SKM-1 treated with dmso at 0.1 percent for 144 hours (cell line): ENCODE measurements around the gene B4GALT2.
A peak's percentile ranks its signal among the peaks of the same experiment; 100 is the strongest.

Experiments
- DNase-seq: peaks from one replicate; lab custom pipeline; 2025; ENCODE audit not compliant: unreplicated experiment; lab: John Stamatoyannopoulos, UW

Gene B4GALT2

DNA sequence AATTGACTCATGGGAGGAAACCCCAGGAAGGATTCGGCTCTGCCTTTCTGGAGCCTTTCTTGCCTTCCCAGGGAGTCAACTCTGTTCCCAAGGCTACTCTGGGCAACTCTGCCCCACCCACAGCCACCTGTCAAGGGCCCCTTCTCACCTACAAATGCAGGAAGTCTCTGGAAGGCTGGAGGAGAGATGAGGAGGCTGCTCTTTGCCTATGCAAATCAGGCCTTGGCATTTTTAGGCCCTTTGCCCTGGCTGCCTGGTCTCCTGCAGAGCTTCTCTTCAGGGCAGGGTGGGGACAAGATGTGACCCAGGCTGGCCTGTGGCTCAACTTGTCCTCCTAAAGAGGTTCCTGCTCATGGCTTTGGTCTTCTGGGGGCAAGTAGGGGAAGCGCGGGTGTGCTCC lies 46.8 kb downstream of the B4GALT2 start:
- no peak for DNase-seq

DNA sequence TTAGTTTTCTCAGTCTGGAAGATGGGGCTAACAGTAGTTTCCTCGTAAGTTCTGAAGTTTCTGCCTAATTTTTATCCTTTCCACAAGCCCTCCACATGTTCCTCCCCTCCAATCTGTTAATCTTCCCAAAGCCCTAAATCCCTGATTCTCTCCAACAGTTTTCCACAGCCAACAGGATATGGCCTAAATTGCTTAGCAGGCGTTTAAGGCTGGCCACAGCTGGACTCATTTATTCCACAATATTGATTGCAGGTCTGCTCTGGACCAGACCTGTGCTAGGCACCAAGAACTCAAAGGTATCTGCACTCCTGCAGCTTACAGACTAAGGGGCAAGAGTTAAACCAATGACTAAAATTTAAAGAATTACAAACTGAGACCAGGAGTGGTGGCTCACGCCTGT lies 48.3 kb downstream of the B4GALT2 start:
- no peak for DNase-seq

DNA sequence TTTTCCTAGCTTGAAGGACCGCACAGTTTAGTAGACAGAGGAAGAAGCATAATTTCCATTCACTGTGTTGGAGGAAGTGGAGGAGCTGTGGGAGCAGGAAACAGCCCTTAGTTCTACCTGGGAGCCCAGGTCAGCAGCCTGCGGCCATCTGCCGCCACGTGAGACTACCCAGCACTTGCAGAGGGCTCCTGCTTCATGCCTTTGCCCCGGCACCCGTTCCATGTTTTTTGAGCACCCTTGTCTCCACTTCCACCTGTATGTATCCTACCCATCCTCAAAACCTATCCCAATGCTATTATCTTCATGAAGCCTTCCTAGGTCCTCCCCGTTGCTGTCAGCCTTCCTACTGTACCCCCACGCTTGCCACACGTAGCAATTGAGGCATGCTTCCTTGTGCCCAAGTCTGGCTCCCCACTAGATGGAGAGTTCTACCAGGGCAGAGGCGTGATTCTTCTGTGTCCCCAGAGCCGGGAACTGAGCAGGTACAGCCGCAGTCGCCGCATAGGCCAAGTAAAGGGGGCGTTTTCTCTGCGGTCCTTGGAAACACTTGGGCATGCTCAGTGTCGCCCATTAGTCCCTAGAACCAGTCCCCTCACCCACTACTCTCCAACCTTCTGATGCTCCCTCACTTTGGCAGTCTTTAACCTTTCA lies 50.4 kb downstream of the B4GALT2 start:
- no peak for DNase-seq

DNA sequence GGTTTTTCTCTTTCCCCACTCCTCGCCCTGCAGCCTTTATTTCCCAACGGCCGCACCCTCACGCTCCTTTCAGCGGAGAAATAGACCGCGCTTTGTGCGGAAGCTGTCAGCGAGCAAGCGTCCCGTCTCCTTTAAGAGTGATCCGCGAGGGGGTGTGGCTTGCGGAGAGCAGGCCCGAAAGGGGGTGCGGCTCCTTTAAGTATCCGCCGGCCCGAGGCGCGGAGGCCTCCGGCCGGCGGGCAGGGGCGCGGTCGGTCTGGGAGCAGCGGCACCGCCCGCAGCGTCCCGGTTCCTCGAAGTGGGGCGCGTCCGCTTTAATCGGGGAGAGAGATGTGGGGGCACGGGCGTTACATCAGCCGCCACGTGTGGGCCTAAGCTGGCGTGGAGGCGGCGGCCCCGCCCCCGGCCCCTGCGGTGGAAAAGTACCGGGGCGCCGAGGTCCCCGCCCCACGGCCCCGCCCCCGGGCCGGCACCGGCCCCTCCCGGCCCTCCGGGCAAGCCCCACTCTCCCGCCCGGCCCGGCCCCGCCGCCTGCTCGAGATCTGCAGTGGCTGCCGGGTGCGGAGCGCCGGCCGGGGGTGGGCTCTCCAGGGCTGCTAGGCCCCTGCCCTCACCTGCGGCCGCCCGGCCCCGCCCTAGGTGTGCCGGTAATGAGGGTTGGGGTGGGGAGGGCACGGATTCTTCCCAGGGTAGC lies 51.0 kb downstream of the B4GALT2 start:
- DNase-seq = peak; percentile 86

DNA sequence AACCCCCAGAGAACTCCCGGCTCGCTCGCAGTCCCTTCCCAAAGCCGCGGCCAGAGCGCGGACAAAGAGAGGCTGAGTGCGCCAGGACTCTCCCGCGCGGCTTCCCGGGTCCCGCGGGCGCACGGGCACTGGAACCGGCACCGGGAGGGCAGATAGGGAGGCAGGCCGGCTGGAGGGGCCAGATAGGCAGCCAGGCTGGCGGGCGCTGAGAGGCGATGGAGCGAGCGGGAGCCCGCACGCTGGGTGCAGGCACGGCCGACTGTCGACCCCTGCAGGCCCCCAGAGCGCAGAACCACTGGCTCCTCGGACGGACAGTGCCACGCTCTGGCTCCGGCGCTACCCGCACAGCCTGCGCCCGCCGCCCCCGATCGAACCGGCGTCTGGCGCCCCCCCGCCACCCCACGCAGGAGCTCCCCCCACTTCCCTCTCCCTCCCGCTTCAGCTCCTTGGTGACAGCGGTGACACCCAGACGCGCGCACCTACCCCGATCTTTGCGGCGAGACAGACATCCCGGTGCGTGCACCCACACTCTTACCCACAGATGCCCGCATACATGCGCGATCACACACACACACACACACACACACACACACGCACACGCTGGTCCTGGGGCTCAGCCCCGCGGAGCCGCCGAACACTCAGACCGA lies 51.7 kb downstream of the B4GALT2 start:
- peak; percentile 9 for DNase-seq

DNA sequence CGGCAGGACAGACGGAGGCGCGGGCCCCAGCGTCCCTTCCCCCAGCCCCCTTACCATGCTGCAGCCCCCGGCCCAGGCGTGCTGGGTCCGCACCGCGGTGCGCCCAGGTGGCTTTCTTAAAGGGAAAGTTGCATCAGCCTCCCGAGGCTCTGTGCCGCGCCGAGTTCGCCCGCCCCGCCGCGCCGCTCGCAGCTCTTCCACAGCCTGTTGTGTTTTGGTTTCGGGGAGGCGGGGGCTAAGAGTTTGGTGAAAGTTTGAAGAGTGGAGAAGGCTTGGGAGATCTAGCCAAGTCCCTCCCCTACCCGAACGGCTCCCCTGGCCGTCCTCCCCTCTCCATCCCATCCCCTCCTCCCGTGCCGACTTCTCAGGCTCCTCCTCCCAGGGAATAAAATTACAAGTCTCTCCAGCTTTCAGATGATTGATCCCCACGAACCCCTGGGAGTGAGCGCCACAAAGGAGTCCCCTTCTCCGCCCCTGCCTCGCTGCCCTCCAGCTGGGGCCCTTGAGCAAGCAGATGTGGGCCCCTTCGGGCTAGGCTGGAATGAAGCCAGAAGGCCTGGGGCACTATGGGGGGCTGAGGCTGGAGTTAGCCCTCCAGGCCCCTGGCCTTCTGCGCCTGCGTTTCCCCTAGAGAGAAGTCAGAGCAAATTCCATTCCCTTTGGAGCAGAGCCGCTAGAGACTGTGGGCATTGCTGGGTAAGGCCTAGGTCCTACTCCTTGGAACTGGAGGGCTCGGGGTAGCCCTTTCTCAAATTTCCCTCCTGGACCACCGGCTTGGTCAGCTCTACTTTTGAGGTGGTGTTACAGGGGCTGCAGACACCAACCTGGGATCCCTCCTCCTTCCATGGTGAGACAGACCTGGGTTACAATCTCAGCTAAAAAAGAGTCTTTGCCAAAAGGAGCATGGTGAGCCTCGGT lies 52.5 kb downstream of the B4GALT2 start, which contains the start of gene SLC6A9:
TSS of gene SLC6A9 (minus strand) at position 211 of the 918 bp plus-strand sequence. CDS start 7,185 bp downstream, outside the sequence.
- DNase-seq = no peak

DNA sequence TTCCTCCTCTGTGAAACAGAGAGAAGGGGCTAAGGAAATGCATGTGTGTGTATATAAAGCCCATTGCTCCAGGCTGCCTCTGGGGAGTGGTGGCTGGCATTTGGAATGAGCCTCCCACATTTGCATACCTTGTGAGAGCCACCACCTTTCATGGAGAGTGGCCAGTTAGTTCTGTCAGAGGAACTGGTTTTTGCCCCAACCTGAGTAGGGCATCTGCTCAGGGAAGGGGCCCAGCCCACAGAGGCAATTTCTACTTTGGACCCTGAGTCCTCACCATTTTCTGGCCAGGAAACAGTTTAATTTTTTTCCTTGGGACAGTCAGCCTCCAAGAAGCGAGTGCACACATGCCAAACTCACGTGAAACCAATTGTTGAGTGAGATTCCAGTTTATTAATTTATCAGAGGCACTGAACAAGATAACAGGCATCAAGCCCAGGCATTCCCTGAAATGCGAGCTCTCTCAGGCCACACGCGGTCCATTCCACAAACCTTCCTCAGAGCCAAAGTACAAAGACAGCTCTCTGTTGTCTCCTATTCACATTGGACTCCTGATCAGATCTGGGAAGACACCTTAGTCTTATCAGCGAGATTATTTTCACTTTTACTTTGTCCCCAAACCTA lies 53.3 kb downstream of the B4GALT2 start:
- no peak for DNase-seq

DNA sequence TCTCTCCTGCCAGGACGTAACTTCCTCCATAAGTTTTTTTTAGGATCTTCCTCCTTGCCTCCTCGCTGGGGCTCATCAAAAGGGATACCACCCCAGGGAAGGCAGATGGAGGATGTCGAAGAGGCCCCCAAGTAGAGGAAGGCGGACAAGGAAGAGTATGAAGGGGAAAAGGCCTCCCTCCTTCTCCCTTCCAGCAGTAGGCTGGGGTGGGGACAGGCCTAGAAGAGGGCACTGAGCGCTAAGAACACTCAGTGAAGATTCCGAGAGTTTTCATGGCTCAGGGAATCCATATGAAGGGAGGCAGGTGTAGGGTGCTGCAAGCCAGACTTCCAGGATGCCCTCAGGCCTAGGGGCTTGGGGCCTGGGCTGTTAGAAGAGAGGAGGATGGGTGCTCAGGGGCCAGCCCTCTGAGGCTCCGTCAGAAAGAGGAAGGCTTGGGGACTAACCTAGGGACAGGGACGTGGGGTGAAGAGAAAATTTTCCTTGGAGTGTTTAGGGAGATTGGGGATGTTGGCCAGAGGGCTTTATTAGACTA lies 54.1 kb downstream of the B4GALT2 start:
- no peak for DNase-seq

DNA sequence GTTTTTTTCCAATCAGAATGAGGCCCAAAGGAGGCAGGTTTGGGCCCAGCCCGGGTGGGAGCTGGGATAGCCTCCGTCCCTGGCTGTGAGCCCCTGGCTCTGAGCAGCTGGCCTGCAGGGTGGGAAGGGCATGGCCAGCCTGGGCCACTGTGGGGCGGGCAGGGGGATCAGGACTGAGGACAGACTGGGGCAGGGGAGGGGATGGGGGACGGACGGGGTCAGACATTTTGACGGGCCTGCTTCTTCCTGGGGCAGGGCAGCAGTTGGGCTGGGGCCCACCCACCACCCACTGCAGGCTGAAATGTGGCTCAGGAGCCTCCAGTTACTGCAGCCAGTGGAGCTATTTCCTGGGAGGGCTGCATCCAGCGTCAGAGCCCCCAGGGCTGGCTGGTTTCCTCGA lies 54.7 kb downstream of the B4GALT2 start:
- no peak for DNase-seq

DNA sequence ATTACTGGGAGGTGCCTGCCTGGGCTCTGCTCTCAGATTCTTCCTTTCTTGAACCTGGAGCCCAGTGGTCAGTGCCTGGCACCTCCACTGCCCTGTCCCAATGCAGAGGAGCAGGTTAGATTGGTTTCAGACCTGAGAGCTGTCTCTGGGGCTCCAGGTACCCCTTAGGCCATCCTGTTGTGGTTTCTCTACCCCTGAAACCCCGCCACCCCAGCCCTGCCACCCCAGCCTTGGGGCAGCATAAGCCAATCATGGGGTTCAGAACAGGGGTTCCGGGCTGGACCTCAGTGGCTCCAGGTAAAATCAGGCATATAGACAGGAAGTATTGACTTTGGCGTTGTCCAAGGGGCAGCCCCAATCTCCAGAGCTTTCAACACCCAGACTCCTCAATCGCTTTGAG lies 55.4 kb downstream of the B4GALT2 start:
- no peak for DNase-seq

DNA sequence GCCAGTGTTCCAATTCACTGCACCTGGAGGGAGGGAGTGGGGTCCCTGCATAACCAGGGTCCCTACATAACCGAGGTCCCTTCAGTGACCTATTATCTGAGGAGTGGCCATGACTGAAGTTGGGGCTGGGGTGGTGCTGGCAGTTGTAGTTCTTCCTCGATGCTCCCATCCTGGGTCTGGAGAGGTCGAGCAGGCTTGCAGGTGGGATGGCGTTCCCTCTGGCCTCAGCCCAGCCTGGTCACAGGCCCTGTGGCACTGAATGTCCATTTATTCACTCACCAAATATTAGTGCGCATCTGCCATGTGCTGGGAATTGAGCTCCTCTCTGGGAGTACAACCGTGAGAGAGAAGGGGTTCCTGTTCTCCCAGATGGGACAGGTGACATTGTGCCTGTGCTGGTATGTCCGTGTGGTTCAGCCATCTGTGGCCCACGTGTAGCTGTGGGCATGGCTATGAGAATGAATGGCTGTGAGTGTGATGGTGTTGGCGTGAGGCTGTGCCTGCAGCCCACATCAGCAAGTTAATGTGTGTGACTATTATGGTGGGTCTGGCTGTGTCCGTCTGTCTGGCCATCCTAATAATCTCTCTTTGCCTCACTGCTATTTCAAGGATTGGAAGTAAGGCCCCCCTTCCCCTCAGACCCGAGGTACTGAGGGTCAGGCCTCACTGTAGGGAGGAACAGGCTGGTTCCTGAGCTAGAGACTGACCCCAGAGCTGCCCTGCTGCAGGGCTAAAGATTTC lies 56.1 kb downstream of the B4GALT2 start:
- no peak for DNase-seq

DNA sequence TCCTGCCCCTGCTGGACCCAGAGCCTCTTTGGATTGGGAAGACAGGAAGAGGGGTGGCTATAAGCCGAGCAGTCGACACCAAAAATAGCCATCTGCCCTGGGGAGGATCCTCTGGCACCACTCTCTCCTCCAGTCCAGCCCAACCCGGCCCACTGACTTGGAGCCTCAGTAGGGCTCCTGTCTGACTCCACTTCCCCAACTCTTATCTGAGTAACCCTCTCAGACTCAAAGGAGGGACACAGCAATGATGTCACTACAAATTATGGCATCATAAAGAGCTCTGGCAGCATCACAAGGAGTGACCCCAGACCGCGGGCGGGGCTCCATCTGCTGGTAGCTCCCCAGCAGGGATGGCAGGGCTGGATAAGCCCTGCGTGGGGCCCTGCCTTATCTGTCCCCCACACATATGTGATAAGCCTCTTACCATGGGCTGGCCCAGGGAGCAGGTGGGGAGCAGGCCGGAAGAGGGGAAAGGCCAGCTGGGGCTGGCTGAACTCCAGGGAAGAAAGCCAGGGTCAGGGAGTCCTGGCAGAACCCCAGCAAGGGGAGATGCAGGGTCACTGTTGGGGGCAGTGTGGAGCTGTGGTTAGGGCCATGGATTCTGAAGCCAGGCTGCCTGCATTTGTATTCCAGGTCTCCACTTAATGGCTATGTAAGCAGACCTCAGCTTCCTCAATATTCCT lies 56.9 kb downstream of the B4GALT2 start:
- no peak for DNase-seq

DNA sequence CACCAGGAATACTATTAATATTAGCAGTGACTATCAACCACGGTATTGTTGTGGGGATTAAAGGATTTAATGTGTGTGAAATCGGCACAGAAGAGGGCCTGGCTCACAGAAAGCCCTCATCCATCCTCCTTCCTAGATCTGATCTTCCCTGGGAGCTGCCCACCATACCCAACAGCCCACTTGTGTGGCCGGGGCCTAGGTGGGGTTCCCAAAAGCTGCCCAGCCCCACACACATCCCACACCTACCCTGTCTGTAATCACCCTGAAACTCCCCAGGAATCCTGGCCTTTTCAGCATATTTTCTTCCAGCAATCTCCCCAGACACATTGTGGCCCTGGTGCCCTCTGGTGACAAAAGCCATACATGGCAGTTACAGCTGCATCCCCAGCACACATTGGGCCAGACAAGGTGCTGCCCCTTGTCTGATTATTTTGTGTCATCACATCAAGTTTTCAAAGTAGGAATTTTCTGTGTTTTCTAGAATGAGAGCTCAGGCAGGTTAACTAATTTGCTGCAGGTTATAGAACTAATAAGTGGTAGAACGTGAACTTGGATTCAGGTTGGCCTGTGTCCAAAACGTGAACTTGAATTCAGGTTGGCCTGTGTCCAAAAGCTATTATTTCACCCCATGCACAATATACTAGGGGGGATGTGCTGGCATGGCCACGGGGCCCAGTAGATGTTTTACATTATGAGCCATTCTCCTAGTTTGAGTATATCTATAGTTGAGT lies 57.6 kb downstream of the B4GALT2 start:
- DNase-seq = peak; percentile 43

DNA sequence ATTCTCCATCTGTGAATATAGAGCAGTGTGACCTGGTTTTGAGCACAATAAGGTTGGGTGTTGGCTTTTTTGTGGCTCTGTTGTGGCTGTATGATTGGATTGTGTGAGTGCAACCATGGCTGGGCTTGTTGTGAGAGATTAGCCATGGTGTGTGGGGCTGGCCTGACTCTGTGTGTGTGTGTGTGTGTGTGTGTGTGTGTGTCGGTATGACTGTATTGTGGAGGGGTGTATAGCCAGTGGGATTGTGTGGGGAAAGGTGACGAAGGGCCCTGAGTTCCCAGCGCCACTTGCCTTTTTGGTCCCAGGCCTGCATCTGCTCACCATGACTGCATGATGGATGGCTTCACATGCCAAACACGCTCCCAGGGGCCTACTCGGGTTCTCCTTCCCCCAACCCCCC lies 58.1 kb downstream of the B4GALT2 start:
- DNase-seq = no peak

DNA sequence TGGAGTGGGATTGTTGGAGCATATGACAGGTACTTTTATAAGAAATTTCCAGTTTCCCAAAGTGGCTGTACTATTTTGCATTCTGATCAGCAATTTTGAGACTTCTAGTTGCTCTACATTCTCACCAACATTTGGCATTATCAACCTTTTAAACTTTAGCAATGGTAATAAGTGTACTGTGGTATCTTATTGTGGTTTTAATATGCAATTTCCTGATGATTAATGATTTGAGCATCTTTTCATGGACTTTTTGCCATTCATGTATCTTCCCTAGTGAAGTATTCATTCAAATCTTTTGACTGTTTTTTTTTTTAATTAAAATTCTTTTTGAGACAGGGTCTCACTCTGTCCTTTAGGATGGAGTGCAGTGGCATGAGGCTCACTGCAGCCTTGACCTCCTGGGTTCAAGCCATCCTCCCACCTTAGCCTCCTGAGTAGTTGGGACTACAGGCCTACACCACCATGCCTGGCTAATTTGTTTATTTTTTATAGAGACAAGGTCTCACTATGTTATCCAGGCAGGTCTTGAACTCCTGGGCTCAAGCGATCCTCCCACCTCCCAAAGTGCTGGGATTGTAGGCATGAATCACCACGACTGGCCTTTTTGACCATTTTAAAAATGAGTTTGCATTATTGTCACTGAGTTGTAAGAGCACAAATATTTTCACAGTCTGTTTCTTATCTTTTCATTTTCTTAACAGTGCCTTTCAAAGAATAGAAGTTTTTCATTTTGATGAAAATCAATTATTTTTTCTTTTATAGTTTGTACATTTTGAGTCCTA lies 60.1 kb downstream of the B4GALT2 start:
- DNase-seq = no peak

DNA sequence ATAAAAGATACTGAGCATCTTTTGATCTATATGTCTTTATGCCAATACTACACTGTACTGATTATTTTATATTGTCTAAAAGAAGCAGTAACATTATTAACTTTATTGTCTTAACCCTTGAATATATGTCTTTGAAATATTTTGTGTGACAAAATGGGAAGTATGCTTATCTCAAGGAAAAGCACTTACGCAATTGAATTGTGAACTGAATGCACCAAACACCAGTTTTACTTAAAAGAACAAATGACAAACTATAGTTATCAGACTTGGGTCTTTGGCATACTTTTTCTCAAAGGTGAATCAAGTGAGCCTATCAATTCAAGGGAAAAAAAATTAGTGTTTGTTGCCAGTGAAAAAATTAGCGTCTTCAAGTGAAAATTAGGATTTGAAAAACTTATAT lies 61.4 kb downstream of the B4GALT2 start:
- DNase-seq = peak; percentile 20
